Fibroblast of skin of right biceps (primary cell): ENCODE measurements around the gene RADIL.
"Not testable (repeated sequence)": the region's sequence is repeated elsewhere in the genome, so short reads cannot be mapped to it uniquely, and the experiment has no call there.

Experiments
- DNase-seq: peaks from one replicate; pipeline ENCODE4 v3.0.0-alpha.2; 2013

RADIL gene

GRCh38 chr7:4805110-4805983 lies 78.2 kb downstream of the RADIL start:
- no peak for DNase-seq

- DNase-seq = no peak
Measured at GRCh38 chr7:4803397-4804241, 79.9 kb downstream of the RADIL start.

DNA sequence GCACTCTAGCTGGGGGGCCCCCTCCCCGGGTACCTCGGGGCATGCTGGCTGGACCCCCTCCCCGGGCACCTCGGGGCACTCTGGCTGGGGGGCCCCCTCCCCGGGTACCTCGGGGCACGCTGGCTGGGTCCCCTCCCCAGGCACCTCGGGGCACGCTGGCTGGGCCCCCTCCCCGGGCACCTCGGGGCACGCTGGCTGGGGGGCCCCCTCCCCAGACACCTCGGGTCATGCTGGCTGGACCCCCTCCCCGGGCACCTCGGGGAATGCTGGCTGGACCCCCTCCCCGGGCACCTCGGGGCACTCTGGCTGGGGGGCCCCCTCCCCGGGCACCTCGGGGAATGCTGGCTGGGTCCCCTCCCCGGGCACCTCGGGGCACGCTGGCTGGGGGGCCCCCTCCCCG lies 80.9 kb downstream of the RADIL start:
- not testable (repeated sequence) for DNase-seq

DNA sequence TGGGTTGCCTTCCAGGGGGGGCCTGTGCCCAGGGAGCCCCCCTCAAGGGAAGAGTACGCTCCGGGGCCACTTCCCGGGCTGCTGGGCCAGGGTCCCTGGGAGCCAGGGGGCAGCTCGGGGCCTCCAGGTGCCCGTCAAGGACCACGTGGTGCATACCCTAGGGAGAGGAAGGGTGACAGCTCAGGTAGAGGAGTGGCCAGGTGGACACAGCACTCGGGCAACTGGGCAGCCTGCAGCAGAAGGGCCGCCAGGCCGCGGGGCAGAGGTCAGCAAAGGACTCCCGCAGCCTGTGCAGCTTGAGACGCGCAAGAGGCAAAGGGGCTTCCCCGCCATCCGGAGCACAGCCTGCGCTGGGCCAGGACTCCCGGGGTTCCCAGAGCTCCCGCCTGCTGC lies 81.7 kb downstream of the RADIL start:
- no peak for DNase-seq

GRCh38 chr7:4800926-4801838 lies 82.3 kb downstream of the RADIL start:
- DNase-seq = no peak

- DNase-seq = no peak
Measured at GRCh38 chr7:4800487-4800886, 83.0 kb downstream of the RADIL start.

DNA sequence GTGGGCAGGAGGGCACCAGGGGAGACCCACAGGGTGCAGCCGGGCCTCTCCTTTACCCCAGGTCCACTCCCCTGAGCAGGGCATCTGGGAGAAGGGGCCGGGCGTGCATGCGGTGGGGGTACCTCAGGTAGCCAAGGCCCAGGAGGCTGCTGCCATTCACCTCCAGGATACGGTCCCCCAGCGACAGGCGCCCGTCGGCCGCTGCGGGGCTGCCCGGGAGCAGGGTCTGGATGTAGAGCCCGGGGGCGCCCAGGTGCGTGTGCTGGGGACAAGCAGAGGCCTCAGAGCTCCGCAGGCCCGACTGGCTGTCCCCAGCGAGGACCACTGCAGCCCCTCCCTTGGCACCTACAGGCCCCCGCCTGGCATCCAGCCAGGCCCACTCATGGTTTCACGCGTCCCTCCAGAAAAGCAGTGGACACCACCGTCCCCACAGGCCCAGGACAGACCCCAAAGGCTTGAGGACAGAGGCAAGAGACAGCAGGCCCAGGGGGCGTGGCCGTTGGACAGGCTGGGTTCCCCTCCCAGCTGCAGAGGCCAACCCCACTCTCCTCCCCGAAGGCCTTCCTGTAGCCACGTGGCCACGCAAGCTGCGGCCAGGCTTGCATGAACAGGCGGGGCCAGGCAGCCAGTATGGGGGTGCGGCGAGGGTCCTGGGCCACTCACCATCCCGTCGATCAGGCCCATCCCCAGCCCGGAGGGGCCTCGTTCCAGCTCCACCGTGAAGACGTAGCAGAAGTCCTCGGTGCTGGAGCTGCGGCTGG lies 83.8 kb downstream of the RADIL start:
- no peak for DNase-seq

- no peak for DNase-seq
Measured at GRCh38 chr7:4798706-4799235, 84.7 kb downstream of the RADIL start.

GRCh38 chr7:4797858-4798705 lies 85.4 kb downstream of the RADIL start:
- peak; percentile 28 for DNase-seq

DNA sequence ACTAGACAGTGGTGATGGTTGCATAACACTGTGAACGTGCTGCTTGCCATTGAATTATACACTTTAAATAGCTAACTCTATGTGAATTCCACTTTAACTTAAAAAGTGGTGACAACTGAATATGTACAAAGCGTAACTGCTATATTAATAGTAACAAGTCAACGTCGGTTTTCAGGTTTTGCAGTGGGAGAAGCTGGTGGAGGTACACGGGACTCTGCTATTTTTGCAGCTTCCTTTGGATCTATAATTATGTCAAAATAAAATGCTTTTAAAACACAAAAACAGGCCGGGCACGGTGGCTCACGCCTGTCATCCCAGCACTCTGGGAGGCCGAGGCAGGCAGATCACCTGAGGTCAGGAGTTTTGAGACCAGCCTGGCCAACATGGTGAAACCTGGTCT lies 87.1 kb downstream of the RADIL start:
- no peak for DNase-seq

DNA sequence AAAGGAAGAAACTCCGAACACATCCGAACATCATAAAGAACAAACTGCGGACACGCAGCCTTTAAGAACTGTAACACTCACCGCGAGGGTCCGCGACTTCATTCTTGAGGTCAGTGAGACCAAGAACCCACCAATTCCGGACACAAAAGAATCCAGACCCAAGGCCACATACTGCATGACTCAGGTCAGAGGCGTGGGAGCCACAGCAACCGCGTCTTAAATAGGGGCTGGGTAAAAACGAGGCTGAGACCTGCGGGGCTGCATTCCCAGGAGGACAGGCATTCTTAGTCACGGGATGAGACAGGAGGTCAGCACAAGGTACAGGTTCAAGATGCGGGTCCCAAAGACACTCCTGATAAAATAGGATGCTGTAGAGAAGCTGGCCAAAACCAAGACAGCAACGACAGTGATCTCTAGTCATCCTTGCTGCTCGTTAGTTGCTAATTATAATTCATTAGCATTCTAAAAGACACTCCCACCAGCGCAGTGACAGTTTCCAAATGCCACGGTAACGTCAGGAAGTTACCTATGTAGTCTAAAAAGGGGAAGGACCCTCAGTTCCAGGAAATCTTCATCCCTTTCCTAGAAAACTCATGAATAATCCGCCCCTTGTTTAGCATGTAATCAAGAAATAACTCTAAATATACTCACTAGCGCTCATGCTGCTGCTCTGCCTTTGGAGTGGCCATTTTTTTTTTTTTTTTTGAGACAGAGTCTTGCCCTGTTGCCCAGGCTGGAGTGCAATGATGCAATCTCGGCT lies 88.7 kb downstream of the RADIL start:
- DNase-seq = peak; percentile 31

- not testable (repeated sequence) for DNase-seq
Measured at GRCh38 chr7:4794171-4794570, 89.3 kb downstream of the RADIL start.

DNA sequence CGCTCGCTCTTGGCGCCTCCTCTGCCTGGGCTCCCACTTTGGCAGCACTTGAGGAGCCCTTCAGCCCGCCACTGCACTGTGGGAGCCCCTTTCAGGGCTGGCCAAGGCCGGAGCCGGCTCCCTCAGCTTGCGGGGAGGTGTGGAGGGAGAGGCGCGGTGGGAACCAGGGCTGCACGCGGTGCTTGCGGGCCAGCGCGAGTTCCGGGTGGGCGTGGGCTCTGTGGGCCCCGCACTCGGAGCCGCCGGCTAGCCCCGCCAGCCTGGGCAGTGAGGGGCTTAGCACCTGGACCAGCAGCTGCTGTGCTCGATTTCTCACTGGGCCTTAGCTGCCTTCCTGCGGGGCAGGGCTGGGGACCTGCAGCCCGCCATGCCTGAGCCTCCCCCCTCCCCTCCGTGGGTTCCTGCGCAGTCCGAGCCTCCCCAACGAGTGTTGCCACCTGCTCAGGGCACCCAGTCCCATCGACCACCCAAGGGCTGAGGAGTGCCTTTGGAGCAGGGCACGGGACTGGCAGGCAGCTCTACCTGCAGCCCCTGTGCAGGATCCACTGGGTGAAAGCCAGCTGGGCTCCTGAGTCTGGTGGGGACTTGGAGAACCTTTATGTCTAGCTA lies 90.0 kb downstream of the RADIL start:
- DNase-seq = not testable (repeated sequence)

GRCh38 chr7:4792537-4793126 lies 90.9 kb downstream of the RADIL start:
- DNase-seq = peak; percentile 37

DNA sequence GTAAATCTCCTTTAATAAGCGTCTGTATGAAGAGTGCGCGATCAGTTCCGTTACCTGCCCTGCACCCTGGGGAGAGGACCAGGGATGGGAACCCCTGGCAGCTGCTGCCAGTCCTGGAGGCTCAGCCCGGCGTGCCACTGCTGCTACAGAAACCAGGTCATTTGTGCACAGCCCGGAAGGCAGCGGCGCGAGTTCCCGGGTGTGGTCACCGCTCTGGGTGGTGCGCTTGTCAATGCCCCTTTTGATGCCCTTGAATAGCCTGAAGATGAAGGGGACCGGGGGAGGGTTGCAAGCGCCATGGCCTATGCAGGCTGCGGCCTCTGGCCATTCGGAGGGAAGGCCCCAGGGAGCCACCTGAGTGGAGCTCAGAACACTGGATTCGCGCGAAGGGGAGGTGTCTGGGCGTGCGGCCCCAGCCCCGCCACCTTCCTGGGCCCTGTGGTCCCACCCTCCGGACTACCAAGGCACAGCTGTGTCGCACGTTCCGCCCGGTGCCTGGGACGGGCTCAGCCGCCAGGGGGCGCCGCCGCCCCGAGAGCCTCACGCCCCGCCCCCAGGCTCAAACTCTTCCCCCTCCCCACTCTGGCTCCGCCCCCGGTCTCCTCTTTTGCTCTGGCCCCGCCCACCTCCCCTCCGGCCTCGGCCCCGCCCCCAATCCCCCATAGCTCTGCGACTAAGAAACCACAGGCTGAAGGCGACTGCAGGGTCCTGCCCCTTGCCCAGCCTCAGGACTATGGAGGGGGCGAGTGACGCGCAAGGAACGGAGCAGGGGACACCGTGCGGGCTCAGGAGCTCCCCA lies 91.6 kb downstream of the RADIL start:
- DNase-seq = peak; percentile 74

DNA sequence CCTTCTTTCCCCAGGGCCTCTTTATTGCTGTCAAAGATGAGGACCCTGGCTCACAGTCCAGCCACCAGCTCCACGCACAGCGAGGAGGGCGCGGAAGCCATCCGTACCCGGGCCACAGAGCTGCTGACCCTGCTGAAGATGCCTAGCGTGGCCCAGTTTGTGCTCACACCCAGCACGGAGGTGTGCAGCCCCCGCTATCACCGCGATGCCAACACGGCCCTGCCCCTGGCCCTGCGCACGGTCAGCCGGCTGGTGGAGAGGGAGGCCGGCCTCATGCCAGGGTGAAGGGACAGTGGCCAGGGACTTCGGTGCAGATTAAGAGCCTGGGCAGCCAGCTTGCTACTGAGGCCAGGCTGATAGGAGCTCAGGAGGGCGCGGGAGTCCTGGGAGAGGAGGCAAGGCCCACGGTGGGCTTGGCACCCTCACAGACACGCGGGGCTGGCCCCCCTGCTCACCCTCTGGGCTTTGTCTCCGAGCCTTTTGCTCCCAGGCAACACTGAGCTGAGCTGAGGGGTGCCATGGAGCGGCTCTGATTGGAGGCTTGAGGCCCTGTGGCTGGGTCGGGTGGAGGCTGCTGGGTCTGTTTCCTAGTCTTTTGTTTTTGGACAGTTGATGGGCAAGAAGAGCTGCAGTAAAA lies 92.3 kb downstream of the RADIL start:
- no peak for DNase-seq

- no peak for DNase-seq
Measured at GRCh38 chr7:4790516-4790991, 93.0 kb downstream of the RADIL start.

GRCh38 chr7:4790078-4790465 lies 93.4 kb downstream of the RADIL start:
- no peak for DNase-seq
